Lung microvascular endothelial cell (primary cell): ENCODE measurements around the gene GPR149. TPM values are rescaled to one million over a fixed set of nuclear protein-coding genes. Genes with fewer than 3 reads are reported as not detected.
"Not testable (repeated sequence)": the region's sequence is repeated elsewhere in the genome, so short reads cannot be mapped to it uniquely, and the experiment has no call there.

Experiments used
- DNase-seq, 2 donors: peaks; one replicate each; pipeline versions ENCODE4 v3.0.0 to v3.0.0-alpha.2; 2010; ENCODE audit warnings: low read depth in 2 of 2
- total RNA-seq: library from RNA; depleted of rRNA; stranded (reverse); fragments of >200 nt; gene quantifications from 2 replicates; pipeline ENCODE4 v1.2.1, GENCODE V29; 2014

Gene GPR149, protein sequence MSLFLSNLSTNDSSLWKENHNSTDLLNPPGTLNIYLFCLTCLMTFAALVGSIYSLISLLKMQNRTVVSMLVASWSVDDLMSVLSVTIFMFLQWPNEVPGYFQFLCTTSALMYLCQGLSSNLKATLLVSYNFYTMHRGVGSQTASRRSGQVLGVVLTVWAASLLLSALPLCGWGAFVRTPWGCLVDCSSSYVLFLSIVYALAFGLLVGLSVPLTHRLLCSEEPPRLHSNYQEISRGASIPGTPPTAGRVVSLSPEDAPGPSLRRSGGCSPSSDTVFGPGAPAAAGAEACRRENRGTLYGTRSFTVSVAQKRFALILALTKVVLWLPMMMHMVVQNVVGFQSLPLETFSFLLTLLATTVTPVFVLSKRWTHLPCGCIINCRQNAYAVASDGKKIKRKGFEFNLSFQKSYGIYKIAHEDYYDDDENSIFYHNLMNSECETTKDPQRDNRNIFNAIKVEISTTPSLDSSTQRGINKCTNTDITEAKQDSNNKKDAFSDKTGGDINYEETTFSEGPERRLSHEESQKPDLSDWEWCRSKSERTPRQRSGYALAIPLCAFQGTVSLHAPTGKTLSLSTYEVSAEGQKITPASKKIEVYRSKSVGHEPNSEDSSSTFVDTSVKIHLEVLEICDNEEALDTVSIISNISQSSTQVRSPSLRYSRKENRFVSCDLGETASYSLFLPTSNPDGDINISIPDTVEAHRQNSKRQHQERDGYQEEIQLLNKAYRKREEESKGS
- not detected in 2 replicates for total RNA-seq

DNA sequence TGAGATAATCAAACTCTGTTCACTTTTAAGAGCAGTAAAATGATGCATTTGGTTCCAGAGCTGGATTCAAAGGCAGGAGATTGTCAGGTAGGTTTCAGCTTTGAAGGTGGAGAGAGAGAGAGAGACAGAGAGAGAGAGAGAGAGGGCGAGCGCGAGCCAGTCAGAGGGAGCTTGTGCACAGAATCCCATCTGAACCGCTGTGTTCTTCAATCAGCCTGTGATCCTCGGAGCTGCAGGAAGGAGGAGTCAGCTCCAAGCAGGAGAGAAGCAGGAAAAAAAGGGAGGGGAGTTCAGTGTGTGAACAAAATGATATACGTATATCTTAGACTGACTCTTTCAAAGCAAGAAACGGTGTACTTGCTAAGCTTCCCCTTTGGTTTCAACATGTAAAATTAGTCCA lies at the start of gene GPR149:
Gene GPR149 (minus strand): TSS at position 177 of the 400 bp plus-strand sequence. CDS start 575 bp downstream, outside the sequence.
- peak in 1 of 2 donors; percentile 3 for DNase-seq

- no peak for DNase-seq
These were observed 43.8 kb upstream of the GPR149 start for GRCh38 chr3:154473769-154474168.

DNA sequence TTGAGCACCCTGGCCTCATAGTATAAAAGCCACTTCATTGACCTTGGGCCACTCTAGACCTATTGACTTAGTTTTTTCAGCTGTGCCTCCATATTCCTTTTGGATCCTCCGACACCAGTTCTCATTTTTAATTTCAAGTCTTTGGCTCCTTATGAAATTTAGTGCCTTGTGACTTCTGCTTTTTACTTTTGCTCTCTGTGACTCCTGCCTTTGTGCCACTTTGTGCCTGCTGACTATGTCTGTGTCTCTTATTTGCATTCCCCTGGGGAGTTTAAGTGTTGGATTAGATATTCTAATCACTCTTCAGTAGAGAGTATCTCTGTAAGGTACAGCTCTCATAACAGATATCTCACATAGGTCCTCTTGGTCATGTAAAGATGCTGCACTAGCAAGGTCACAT lies 39.6 kb upstream of the GPR149 start:
- DNase-seq: no peak

DNA sequence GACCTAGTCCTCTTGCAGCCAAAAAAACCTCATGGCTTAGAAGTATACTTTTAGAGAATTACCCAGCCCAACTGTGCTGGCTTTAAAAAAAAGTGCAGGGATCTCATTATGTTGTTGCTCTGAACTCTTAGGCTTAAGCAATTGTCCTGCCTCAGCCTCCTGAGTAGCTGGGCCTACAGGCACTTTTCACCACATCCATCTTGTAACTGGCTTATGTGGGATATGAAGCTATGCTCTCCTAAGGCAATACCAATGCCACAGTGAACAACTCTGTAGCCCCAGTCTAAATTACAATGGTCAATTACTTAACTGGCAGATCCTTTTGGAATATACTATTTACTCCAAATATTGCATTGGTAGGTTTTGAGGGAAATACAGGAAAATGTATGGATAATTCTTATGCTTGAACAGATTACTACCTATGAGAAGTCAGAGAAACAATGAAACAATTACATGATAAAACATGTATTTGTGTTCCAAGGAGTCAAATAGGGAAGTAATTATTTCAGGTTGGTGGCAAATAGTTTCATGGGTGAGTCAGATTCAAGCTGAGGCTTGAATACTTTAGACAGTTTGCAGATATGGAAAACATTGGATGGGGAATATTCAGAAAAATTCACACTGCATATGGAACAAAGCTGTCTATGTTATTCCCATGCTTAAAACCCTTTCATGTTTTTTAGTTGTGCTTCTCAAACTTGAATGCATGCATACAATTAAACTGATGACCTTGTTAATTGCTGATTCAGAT lies 34.6 kb upstream of the GPR149 start:
- no peak for DNase-seq

GRCh38 chr3:154458560-154458959 lies 28.6 kb upstream of the GPR149 start:
- DNase-seq: no peak

DNA sequence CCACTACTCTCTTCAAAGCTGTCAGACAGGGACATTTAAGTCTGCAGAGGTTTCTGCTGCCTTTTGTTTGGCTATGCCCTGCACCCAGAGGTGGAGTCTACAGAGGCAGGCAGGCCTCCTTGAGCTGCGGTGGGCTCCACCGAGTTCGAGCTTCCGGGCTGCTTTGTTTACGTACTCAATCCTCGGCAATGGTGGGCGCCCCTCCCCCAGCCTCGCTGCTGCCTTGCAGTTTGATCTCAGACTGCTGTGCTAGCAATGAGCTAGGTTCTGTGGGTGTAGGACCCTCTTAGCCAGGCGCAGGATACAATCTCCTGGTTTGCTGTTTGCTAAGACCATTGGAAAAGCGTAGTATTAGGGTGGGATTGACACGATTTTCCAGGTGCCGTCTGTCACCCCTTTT lies 9.1 kb upstream of the GPR149 start:
- DNase-seq: not testable (repeated sequence)

DNA sequence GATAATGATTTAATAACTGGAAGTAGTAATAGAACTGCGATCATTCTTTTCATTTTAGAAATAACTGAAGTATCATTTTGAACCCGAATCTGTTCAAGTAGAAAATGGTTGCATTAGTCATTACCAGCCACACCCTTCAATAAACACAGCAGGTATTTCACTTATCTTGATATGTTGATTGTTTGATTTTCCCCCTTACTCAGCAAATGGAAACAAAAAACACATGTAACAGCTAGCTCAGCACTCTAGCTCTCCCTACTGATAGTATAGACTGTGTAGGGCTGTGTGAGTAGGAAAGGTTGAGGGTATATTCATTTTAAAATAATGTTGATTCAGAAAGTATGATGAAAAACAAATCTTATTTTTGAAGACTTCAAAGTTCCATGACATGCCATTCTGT lies 1.1 kb upstream of the GPR149 start:
- DNase-seq: no peak

DNA sequence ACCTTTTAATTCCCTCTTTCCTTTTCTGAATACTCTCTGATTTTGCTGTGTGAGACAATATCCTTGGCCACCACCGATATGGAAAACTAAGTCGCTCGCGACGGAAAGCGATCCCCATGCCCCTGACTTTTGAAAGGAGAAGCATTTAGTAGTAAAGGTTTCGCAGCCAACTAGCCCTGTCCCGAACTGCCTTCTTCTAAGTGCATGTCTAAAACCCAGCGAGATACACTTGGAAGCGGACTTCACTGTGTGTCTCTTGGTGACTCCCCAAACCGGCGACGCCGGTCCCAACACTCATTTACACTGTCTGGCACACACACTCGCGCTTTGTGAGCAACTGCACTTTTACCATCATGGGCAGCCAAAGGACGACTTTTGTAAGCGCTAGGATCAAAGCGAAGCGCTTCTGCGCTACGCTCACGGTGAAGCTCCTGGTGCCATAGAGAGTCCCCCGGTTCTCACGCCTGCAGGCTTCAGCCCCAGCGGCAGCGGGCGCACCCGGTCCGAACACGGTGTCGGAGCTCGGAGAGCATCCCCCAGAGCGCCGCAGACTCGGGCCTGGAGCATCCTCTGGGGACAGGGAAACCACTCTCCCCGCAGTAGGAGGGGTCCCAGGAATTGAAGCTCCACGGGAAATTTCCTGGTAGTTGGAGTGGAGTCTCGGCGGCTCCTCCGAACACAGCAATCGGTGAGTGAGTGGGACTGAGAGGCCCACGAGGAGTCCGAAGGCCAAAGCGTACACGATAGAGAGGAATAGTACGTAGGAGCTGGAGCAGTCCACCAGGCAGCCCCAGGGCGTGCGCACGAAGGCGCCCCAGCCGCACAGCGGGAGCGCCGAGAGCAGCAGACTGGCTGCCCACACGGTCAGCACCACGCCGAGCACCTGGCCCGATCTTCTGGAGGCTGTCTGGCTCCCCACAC lies 1.4 kb downstream of the GPR149 start:
- no peak for DNase-seq

GRCh38 chr3:154427685-154428285 lies 2.2 kb downstream of the GPR149 start:
- no peak for DNase-seq

DNA sequence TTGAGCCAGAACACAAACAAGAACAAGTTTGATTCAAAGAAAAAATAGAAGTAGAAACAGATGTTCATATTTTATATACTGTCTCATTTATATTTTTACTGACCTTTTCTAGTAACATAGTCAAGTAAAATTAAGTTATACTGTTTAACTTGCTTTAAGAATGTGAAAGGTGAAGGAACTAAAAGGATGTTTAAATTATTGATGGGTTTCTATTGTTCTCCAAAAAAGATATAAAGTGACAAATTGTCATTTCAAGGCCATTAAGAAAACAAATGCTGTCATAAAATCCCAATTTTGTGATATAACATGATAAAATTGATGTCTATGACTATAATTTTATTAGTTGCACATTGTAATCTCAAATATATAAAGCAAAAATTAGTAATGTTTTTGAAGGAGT lies 7.3 kb downstream of the GPR149 start:
- DNase-seq: no peak

- DNase-seq: peak; percentile 3 to 5
These were observed 8.9 kb downstream of the GPR149 start for GRCh38 chr3:154421083-154421482.

DNA sequence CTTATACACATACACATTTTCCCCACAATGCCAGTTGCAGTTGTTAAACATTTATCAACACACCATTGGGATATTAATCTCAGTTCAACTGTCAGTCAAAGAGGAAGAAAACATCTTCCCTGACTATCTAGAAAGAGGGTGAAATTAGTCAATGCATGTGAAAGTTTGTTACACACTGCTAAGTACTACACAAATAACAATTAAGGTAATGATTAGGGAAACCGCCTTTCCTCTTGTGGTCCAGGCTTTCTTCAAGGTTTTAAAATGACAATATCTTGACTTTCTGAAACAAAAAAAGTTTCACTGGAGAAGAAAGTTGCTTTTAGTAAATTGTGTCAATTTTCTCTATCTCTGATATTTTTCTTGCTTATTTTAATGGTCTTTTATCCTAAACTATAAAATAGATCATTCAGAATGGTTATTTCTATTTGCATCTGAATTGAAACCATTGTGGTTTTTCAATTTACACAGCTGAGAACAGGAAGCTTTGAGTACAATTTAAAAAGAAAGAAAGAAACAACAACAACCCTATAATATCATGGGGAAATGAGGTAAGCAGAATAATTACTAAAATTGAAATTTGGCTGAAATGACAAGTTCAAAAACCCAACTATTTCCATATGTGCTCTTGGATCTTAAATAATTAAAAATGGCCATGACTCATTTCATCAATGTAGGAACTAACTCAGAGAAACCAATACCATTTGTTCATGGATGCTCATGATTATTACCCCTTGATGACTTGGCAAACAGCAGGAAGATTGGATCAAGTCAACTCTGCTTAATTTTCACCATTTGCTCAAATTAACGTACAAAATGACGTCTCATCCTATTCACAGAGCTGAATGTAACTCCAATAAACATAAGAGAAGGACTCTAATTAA lies 31.7 kb downstream of the GPR149 start:
- DNase-seq: no peak

DNA sequence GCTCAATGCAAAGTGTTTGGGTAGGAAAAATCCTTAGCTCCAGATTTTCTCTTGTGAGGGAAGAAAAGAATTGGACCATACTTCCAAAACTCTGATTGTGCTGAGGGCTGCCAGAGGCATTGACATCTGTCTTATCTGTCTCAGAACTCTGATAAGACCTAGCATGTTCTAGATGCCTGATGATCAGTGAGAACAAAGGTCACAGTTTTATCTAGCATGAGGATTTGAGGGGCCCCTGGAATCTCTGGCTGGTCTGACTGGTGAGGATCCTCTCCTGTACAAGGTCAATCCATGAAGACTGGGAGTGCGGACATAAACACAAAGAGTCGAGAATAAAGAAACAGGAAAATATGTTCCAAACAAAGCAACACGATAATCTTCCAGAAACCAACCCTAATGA lies 40.1 kb downstream of the GPR149 start:
- no peak for DNase-seq

GRCh38 chr3:154384479-154384878 lies 45.5 kb downstream of the GPR149 start:
- DNase-seq: no peak

DNA sequence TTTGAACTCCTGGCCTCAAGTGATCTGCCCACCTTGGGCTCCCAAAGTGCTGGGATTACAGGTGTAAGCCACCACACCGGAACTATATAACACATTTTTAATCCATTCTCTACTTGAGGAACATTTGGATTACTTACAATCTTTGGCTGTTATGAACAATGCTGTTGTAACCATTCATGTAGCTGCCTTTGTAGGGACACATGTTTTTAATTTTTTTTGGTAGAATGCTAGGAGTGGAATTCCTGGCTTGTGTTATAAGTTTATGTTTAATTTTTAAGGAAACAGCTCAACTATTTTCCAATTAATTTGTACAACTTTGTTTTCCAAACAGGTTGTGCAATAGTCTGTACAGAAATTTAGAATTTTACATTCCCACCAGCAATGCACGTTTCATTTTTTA lies 51.7 kb downstream of the GPR149 start:
- no peak for DNase-seq

DNA sequence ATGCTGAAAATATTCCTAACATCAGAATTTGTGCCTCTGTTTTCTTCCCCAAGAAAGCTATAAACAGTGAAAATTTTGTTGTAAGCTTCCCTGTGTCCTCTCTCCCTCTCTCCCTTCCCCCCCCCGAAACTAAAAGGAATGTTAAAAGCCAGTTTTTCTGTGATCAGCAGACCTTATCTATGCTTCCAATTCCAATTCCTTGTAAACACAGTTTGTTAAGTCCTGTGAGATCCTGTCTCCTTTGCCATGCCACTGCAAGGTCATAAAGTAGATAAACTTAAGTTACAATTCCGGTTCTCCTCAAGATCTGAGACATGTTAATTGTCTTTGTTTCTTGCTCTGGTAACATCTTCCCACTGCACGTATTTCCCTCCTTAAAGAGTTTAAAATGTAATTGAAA lies 62.8 kb downstream of the GPR149 start:
- DNase-seq: no peak

- no peak for DNase-seq
These were observed 65.1 kb downstream of the GPR149 start for GRCh38 chr3:154364849-154365248.

GRCh38 chr3:154361099-154361498 lies 68.9 kb downstream of the GPR149 start:
- no peak for DNase-seq

DNA sequence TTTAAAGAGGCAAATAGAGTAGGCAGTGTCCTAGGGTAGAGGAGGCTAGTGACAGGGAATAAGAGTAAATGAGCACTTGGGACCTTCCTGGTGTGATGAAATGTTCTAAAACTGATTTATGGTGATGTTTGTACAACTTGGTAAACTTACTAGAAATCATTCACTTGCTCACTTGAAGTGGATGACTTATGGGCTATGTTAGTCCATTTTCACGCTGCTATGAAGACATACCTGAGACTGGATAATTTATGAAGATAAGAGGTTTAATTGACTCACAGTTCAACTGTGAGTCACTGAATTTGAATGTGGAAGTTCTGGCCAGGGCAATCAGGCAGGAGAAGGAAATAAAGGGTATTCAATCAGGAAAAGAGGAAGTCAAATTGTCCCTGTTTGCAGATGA lies 74.0 kb downstream of the GPR149 start:
- no peak for DNase-seq

DNA sequence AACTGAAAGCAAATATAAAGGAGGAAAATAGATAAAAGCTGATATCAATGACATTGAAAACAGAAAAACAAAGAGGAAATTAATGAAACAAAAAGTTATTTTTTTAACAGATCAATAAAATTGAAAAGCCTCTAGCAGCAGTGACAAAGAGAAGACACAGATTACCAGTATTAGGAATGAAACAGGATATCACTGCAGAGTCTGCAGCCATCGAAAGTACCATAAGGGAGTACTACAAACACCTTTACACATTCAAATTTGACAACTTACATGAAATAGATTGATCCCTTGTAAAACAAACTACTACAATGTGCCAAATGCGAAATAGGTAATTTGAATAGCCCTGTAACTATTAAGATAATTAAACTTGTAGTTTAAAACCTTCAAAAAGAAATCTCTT lies 80.8 kb downstream of the GPR149 start:
- no peak for DNase-seq
